Astrocyte of the cerebellum (primary cell): ENCODE measurements around the gene SAP30L.

Experiments
- DNase-seq: peaks from one replicate; pipeline ENCODE4 v3.0.0-alpha.2; 2011; ENCODE audit warnings: low read depth
- H3K4me3 ChIP-seq: 2 replicates; pipeline ENCODE4 v1.5.1; 2011; ENCODE audit warnings: mild to moderate bottlenecking, low read depth, low read length, moderate library complexity
- CTCF ChIP-seq: IDR thresholded peaks from 2 replicates; pipeline ENCODE4 v1.5.1; 2012; ENCODE audit warnings: low read length, low read depth, moderate library complexity, mild to moderate bottlenecking; ENCODE audit errors: missing control alignments
- in situ Hi-C: cut with HindIII; loops from 2 replicates; pipeline ENCODE4 v1.10.0; 2017; ENCODE audit warnings: low sequenced_read_pairs

The SAP30L gene

GRCh38 chr5:154402611-154403010 lies 43.2 kb upstream of the SAP30L start:
- no peak for TF ChIP-seq CTCF
- H3K4me3 ChIP-seq, result no peak overlapping the region
- in situ Hi-C loops, result no loop called here
- DNase-seq, result no peak

- TF ChIP-seq CTCF, result no peak
- no peak for DNase-seq
- in situ Hi-C loops, result no loop called here
- H3K4me3 ChIP-seq, result no peak overlapping the region
Observed at GRCh38 chr5:154403234-154403633, 42.6 kb upstream of the SAP30L start.

DNA sequence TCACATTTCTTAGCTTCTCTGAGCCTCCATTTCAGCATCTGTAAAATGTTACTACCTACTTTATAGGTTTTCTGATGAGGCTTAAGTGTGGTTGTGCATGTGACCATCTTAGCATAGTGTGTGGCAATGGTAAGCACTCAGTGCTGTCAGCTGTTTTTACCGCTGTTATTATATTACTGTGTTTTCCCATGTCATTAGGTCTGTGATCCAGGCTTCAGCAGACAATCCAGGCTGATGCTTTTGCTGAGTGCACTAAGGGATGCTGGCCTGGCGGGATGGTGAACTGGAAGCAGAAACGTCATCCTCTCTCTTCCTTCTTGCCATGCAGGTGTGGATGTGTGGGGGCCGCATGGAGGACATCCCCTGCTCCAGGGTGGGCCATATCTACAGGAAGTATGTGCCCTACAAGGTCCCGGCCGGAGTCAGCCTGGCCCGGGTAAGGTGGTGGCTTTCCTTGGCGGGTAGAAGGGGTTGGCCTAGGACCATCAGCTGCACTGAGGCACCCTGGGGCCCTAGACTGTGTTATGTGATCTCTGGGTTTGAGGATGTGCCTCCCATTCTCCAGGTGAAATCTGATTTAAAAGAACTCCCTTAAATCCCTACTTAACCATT lies 41.9 kb upstream of the SAP30L start:
- H3K4me3 ChIP-seq, result no peak overlapping the region
- in situ Hi-C loops, result no loop called here
- DNase-seq, result no peak
- no peak for TF ChIP-seq CTCF

GRCh38 chr5:154405078-154405792 lies 40.6 kb upstream of the SAP30L start:
- DNase-seq, result peak; percentile 36
- H3K4me3 ChIP-seq, result peak overlapping the region; percentile 12
- in situ Hi-C loops, result no loop called here
- TF ChIP-seq CTCF, result peak; percentile 79

DNA sequence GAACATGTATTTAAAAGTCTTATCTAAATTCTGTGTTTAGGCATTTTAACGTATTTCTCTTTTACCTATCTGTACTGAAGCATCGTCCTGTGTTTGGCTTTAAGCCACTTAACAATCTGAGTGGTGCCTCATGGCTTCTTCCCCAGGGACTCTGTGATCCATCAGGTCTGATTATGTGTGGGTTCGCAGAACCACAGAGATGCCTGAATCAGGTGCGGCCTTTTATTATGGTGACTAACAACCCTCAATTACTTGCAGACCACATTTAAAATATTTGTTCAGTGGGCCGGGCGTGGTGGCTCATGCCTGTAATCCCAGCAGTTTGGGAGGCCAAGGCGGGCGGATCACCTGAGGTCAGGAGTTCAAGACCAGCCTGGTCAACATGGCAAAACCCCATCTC lies 39.6 kb upstream of the SAP30L start:
- H3K4me3 ChIP-seq, result no peak overlapping the region
- peak; percentile 24 for DNase-seq
- in situ Hi-C loops, result no loop called here
- no peak for TF ChIP-seq CTCF

DNA sequence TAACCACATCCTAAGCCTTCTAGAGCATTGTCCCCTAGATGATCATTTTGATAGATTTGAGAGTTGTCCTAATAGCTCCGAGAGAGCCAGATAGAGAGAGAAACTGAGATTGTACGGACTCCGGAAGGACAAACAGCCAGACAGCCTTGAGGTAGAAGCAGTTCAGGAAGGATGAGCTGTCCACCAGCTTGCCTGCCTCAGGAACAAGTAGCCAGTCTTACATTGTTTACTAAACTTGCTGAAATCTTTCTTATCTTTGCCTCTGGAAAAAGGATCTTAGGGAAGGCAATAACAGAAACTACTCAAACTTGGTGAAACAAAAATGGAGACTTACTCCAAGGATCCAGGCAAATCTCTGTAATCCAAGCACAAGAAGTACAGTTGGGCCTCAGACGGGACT lies 39.0 kb upstream of the SAP30L start:
- H3K4me3 ChIP-seq, result no peak overlapping the region
- no peak for DNase-seq
- in situ Hi-C loops, result no loop called here
- no peak for TF ChIP-seq CTCF

GRCh38 chr5:154408811-154409210 lies 37.0 kb upstream of the SAP30L start:
- in situ Hi-C loops, result no loop called here
- TF ChIP-seq CTCF, result no peak
- DNase-seq, result no peak

More at GRCh38 chr5:154408811-154409210, 37.0 kb upstream of the SAP30L start:
- H3K4me3 ChIP-seq, result no peak overlapping the region
